GM21515 (cell line): Measurements from ENCODE around the gene MVD.

Experiments used
- ATAC-seq: cut with Tn5 transposase; IDR thresholded peaks from one replicate; pipeline ENCODE4 v1.9.1; 2021; ENCODE audit not compliant: unreplicated experiment

MVD gene

DNA sequence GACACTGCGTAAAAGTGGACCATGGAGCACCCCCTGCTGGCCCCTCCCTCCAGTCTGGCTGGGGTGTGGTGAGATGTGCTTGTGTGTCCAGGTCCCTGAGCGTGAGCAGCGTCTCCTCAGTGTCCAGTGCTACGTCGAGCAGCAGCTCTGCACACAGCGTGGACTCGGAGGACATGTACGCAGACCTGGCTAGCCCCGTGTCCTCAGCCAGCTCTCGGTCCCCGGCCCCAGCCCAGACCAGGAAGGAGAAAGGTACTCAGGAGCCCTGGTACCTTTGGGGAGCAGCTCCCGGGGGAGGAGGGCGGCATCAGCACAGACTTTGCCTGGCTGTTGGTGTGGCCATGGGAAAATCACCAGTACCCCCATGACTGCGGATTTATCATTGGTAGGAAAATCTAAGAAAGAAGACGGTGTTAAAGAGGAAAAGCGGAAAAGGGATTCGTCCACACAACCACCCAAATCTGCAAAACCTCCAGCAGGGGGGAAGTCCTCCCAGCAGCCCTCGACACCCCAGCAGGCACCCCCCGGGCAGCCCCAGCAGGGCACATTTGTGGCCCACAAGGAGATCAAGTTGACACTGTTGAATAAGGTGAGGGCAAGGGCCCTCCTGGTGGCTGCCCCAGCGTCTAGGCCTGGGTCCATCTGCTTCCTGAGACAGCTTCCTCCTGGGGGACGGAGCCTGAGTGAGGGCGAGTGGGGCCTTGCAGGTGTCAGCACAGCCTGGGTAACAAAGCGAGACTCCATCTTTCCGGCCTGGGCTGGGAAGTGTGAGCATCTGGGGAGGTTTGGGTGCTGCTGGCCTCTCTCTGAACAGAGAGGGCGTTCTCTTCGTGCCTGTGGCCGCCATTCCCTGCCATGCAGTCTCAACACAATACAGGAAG is 35.1 kb downstream of the MVD start:
- ATAC-seq: no peak

DNA sequence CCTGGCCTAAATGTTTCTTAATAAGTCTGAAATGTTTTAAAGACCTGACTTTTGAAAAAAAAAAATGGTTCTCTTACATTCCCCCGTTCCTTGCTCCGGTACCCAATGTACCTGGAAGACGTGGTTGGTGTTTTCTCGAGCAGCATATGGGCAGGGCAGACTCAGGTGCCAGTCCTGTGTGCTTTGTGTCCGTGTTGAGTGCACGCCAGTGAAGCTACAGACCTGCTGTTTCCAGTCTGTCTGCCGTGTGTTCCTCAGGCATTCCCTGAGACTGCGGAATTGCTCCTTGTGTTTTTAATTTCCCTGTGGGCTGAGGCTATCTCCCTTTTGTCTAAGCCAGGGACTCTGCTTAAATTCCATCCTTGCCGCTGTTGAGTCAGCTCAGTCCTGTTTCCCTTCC is 36.2 kb downstream of the MVD start:
- no peak for ATAC-seq

DNA sequence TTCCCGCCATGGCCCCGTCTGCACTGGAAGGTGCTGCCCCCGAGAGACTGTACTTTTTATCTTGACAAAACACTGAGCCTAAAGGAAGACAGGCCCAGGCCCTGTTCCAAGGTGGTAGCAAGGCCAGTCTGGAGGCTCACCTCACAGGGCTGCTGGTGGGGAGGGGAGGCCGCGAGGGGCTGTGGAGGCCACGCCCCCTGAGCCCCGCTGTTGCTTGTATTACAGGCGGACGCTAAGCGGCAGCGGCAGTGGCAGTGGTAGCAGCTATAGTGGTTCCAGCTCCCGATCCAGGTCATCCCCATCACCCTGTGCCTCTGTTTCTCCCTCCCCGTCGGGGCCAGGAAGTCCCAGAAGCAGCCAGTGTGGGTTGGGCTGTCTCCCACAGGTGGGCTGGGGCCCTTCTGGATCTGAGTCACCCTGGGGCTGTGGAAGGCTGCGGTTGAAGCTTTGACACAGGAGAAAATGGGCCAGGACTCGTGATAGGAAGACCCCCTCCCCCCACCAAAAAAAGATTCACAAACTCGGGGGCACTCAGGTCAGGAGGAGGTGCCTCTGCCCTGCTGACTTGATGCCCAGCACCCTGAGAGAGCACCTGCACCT is 37.8 kb downstream of the MVD start:
- no peak for ATAC-seq

DNA sequence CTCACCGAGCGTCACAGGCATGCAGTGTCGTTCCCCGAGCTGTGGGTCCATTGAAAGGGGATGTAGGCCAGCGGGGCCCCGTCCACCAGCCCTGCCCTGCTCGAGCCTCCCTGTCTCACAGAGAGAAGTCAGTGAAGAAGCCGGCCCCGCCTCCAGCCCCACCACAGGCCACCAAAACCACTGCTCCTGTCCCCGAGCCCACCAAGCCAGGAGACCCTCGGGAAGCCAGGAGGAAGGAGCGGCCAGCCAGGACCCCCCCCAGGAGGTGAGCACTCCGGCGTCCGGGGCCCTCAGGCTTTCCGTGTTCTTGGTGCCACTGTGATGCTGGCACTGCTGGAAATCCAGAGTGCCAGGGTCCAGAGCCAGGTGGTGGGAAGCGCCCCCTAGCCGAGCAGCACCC is 38.4 kb downstream of the MVD start:
- no peak for ATAC-seq

DNA sequence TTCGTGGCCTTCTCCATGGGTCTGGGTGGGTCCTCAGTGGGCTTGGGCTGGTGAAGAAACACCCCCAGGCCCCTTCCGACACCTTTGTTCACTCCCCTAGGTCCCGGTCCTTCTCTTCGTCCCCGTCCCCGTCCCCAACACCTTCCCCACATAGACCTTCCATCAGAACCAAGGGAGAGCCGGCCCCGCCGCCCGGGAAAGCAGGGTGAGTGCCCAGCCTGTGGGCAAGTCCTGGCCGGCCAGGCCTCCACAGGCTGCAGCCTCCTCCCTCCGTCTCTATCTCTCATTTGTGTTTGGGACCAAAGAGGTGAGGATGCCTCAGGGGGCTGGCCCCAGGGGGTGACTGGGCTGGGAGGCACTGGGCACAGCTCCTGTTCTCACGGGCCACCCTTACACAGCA is 39.0 kb downstream of the MVD start:
- no peak for ATAC-seq

DNA sequence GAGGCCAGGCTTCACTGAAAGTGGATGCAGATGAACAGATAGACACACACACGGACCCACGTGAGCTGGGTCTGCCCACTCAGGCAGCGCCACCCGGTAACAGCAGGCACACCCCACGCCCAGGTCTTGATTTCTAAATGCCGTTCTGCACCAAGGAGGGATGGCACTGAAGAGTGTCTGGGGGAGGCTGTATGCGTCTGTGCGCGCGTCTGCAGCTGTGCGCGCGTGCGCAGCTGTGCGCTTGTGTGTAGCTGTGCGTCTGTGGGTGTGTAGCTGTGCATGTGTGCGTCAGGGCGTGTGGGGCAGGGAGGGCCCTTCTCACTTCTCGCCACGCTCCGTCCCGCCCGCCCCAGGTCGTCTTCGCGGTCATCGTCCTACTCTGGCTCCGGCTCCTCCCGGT is 40.0 kb downstream of the MVD start:
- ATAC-seq: no peak

DNA sequence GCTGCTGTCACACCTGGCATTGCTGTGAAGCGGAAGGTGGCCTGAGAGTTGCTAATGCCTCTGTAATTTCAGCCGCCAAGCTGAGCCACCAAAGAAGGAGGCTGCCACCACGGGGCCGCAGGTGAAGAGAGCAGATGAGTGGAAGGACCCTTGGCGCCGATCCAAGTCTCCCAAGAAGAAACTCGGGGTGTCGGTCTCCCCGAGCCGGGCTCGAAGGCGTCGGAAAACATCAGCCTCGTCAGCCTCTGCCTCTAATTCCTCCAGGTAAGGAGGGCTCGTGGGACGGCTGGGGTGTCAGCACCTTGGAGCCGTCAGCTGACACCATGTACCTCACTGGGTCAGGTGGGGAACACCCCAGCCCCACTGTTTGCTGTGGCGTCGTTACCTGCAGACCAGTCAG is 40.8 kb downstream of the MVD start:
- no peak for ATAC-seq

DNA sequence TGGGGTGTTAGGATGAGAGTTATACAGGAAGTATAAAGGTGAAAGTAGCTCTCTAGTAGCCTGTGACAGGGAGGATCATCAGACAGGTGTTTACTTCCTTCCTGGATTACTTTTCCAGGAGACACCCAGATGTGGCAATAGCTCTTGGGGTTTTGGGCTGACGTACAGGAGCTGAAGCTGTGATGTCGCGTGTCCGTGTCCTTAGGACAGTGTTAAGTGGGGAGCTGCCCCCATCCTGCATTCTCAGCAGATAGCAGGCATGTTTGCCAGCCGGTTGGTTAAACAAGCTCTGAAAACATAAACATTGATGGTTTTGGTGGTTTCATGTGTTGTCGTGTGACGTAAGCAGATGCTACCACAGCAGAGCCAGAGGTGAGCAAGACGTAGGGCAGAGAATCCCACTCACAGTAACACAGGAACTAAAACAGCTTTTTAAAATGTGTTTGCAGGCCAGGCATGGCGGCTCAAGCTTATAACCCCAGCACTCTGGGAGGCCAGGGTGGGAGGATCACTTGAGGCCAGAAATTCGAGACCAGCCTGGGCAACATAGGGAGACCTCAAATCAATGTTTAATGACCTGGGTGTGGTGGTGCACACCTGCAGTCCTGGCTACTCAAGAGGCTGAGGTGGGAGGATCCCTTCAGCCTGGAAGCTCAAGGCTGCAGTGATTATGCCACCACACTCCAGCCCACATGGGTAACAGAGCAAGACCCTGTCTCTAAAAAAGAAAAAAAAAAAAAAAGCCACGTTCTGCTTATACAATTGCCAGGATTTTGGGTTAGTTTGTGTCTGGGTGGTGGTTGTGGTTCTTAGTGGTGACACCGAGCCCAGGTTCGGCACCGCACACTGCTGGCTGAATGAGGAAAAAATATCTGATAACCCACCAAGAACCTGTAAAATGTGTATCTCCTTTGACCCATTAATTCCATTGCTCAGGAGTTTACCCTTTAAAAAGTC is 42.8 kb downstream of the MVD start:
- ATAC-seq: no peak

DNA sequence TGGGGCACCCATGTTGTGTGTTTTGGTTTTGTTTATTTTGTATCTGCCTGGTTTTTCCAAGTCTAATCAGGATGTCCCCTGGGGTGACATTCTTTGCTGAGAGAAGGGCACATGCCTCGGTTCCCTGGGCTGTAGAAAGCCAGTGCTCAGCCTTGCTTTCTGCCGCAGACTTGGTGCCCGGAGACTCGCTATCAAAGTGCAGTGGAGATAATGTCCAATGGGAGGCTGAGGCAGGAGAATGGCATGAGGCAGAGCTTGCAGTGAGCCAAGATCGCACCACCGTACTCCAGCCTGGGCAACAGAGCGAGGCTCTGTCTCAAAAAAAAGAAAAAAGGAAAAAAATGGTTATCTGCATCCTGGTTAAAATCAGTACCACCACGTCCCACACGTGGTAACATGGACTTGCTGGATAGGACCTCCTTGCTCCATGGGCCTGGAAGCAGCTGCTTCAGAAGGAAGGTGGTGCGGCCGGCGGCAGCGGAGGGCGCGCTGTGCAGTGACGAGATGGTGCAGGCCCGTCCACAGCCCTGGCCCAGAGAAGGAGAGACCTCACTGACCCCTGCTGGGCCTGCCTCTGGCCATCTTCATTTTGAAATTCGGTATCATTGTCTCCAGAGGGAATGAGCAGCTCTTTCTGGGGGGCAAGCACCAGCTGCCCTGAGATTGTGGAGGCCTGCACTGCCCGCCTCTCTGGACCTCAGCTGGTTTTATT is 43.8 kb downstream of the MVD start:
- no peak for ATAC-seq

DNA sequence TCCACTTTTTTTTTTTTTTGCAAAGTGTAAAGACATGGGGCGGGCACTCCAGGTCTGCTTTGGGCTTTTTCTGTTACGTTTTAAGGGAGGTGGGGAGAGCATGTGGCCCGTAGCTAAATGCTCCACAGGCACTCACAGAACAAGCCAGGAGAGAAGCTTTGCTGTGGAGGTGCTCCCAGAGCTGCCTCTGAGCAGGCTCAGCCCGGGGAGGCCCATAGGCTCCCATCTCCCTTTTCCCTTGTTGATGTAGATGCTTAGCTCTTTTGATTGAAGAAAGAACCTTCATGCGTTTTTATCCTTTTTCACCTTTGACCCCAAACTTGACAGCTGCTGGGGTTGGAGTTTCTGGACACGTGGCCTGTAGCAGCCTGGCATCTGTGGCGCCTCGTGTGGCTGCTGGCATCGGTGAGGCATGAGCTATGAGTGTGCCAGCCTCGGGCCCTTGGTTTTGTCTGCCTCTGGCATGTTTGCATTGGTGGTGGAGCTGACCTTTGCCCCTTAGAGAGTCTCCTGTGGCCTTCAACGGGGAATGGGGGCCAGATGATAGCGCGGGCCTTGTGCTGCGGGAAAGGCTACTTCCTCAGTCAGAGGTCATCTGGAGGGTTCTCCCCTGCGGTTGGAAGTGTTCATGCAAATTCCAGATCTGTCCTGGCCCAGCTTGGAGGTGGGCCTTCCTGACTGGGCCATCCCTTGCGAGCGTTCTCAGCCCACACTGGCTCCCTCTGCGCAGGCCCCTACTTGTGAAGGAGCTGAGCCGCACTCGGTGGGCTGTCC is 44.5 kb downstream of the MVD start:
- no peak for ATAC-seq

DNA sequence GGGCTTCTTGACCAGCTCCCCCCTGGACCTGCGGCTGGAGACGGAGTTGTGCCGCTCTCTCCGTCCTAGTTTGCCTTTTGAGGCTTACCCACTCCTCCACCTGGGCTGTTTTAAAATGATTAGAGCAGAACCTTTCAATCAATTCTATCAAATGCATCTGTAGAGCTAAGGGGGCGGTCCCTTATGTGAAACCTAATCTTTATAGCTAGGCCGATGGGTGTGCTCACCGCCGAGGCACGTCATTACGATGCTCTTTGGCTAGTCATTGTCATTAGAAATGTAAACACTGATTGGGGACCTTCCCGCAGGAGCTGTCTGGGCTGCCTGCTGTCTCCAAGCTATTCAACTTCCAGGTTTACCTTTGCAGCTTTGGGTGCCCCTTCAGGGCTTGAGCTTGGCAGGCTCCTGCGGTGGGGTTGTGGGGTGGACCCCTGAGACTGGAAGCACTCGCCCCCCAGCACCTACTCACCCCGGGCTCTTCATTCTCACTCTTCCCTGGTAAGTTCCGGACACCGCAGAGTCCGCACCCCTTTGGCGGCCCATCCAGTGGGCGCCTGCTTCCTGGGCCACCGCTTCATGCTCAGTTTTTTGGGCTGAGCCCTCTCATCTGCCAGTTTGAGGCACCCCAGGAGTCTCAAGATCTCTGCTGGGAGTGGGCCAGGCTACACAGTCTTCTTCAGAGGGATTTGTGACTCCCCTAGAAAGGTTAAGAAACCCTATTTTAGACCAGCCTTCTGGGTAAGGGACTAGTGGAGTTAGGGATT is 45.4 kb downstream of the MVD start:
- ATAC-seq: no peak

DNA sequence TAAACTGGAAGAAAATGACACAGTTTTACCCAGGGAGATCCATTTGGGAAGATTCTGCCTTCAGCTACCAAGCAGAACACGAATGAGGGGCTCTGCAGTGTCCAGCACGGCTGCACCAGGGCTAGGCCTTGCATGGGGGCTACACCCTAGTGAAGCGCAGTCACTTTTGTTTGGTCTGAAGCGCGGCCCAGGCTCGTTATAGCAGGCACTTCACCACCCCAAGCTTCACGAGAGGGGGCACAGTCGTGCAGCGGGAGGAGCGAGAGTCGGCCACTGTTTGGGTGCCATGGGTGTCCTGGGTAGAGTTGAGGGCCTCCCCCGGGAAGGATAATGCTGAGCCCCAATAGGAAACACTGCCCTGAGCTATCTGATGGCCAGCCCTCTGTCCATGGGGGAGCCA is 46.2 kb downstream of the MVD start:
- no peak for ATAC-seq

DNA sequence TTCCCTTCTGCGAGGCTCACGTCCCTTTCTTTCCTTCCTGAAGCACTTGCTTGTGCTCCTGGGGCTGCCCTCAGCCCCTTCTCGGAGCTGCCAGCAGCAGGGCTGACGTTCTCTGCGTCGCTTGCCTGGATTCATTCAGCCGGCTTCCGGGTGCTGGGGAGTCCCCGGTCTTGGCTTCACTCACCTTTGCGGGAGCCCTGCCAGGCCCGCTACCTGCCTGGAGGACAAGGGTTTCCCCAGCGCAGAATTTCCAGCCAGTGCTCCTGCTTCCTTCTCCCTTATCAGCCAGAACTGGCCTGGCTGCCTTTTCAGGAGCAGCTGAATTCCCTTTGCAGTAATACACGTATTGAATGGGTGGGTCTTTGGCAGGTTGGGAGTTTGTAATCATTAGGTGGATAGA is 46.6 kb downstream of the MVD start:
- no peak for ATAC-seq

DNA sequence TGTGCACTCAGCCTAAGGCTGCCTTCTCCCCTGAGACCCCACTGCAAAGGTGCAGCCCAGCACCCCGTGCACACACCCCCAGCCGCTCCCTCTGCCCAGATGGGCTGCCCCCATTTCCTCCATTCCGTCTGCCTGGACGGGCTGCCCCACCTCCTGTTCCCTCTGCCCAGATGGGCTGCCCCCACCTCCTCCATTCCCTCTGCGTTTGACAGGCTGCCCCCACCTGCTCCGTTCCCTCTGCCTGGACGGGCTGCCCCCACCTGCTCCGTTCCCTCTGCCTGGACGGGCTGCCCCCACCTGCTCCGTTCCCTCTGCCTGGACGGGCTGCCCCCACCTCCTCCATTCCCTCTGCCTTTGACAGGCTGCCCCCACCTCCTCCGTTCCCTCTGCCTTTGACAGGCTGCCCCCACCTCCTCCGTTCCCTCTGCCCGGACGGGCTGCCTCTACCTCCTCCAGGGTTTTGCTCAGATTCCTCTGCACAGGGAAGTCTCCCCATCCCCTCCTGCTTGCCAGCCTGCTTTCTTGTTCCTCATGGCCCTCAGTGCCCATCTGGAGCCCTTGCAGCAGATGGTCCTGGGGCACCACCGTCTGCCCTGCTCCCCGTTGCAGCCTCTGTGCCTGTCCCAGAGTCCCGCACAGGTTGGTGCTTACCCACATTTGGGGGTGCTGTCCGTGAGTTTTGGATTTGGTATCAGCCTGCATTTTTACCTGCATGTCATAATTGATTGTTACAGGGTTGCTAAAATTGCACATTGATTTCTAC is 47.9 kb downstream of the MVD start:
- no peak for ATAC-seq

DNA sequence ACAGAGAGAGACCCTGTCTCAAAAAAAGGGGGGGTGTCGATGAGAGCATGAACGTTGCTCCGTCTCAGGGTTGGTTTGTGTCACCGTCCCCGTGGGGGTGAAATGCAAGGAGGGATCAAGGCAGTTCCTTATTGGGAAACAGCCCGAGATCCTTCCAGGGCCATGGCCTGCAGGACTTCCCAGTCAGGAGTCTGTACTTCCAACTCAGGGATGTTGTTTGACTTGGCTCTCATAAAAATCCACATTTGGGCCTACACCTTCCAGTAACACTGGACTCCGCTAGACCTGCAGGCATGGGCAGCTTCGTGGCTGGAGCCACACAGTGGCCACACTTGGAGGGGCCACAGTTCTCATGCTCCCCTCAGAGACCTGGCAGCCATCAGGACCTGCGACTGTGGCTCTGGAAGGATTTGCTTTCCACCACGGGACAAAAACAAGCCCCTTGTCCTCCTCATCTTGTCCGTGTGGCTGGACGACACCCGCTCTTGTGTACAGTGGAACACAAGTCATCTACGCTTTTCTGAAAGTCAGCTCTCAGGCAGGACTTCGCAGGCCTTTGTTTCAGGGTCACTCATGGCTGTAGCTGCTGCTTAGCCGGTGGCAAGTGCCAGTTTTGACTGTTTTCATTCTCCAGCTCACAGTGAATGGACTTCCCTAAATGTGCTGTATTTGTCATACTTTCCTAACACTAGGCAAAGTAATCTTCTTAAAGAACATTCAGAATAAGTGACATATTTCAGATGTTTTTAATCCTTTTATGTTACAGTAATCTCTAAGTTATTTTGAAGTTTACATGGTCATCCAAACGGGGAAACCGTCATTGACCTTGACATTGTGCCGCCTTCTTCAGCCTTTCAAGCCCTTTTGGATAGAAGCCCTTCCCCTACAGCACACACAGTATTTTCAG is 48.7 kb downstream of the MVD start:
- no peak for ATAC-seq

DNA sequence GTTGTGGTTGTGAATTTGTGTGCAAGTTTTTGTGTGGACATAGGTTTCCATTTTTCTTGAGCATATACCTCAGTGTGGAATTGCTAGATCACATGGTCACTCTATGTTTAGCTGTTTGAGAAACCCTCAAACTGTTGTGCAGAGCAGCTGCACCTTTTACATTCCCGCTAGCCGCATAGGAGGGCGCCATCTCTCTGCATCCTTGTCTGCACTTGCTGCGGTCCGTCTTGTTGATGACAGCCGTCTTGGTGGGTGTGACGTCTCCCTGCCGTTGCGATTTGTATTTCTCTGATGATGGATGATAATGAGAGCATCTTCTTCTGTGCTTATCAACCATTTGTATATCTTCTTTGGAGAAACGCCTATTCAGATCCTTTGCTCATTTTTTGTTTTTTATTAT is 49.6 kb downstream of the MVD start:
- no peak for ATAC-seq

DNA sequence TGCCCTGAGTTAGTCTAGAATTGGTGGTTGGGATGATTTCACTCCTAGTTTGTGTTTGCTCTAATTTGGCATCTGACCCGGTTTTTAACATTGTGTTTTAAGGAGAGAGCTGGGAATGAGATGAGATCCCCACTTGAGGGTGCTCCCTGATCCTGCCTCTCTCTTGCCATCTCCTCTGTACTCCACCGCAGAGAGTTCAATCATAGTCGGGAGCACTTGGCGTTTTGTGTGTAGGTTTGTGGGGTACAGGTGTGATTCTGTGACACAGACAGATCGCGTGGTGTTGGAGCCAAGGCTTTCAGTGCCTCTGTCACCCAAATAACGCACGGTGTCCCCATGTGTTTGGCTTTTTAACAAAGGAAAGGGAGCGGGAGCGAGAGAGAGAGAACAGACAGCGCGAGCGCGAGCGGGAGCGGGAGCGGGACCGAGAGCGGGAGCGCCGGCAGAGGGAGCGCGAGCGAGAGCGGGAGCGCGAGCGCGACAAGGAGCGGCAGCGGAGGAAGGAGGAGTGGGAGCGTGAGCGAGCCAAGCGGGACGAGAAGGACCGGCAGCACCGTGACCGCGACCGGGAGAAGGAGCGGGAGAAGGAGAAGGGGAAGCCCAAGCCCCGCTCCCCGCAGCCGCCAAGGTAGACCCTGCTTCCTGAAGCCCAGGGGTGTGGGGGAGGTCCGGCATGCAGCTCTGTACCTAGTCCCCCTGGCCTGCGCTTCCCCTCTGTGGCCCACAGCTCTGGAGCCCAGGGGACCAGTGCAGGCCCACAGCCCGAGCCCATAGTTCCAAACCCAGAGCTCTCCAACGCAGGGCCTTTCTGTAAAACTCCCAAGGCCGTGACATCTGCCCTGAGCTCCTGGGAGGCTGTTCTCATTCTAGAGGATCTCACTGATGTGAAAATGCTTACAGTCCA is 51.7 kb downstream of the MVD start:
- ATAC-seq: no peak
